ENCODE data around the gene GNG13.

- TF ChIP-seq RAD21 (IDR thresholded peaks at IDR 0.05; ENCODE audit: low read depth) (no peak), TEAD4 (IDR thresholded peaks at IDR 0.05) (no peak), EP300 (IDR thresholded peaks at IDR 0.05; ENCODE audit: borderline replicate concordance) (no peak)
- TF ChIP-seq, protein P1, sequence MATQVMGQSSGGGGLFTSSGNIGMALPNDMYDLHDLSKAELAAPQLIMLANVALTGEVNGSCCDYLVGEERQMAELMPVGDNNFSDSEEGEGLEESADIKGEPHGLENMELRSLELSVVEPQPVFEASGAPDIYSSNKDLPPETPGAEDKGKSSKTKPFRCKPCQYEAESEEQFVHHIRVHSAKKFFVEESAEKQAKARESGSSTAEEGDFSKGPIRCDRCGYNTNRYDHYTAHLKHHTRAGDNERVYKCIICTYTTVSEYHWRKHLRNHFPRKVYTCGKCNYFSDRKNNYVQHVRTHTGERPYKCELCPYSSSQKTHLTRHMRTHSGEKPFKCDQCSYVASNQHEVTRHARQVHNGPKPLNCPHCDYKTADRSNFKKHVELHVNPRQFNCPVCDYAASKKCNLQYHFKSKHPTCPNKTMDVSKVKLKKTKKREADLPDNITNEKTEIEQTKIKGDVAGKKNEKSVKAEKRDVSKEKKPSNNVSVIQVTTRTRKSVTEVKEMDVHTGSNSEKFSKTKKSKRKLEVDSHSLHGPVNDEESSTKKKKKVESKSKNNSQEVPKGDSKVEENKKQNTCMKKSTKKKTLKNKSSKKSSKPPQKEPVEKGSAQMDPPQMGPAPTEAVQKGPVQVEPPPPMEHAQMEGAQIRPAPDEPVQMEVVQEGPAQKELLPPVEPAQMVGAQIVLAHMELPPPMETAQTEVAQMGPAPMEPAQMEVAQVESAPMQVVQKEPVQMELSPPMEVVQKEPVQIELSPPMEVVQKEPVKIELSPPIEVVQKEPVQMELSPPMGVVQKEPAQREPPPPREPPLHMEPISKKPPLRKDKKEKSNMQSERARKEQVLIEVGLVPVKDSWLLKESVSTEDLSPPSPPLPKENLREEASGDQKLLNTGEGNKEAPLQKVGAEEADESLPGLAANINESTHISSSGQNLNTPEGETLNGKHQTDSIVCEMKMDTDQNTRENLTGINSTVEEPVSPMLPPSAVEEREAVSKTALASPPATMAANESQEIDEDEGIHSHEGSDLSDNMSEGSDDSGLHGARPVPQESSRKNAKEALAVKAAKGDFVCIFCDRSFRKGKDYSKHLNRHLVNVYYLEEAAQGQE (IDR thresholded peaks at IDR 0.05; ENCODE audit: low read depth): no peak
These were observed 2.8 kb downstream of the GNG13 start for GRCh38 chr16:797686-798085.

All from Ishikawa (cell line).